Measurements from ENCODE around the gene NENF.

The NENF gene

GRCh38 chr1:212431644-212432043 lies 1.1 kb upstream of the NENF start:
- WGBS, 2 donors (ENCODE audit: extremely low coverage in 2 of 2, insufficient read length in 2 of 2, insufficient replicate concordance in 1 of 2): no CpG with 5 or more reads among the region's 9 CpGs
- H3K27me3 ChIP-seq (ENCODE audit: control insufficient read depth in 3 of 3, insufficient read depth in 3 of 3, low read depth in 1 of 3, low read length in 3 of 3): peaks cover 0 to 29% (median 3%) of the 10 kb centered on the region in 3 experiments
- no peak overlapping the region for H3K4me2 ChIP-seq (ENCODE audit: insufficient read depth, low read length, poor library complexity, severe bottlenecking)
- H3K4me1 ChIP-seq (ENCODE audit: control insufficient read depth in 2 of 2, insufficient read depth in 1 of 2, low read depth in 1 of 2, low read length in 2 of 2): peaks cover 0 to 12% of the 10 kb centered on the region in 2 donors
- H3K9ac ChIP-seq (ENCODE audit: low read depth, low read length, poor library complexity): no peak overlapping the region
- DNase-seq (ENCODE audit: low spot score): no peak
- no peaks in the 10 kb centered on the region for H3K79me1 ChIP-seq (ENCODE audit: low read depth, low read length)
- H3K18ac ChIP-seq (ENCODE audit: low read length): no peak overlapping the region
- no peaks in the 10 kb centered on the region for H3K9me3 ChIP-seq (replicated peaks in 1 of 2; ENCODE audit: control insufficient read depth in 2 of 2, insufficient read depth in 1 of 2, low read depth in 1 of 2, low read length in 2 of 2)
- no peak overlapping the region for H2BK15ac ChIP-seq (ENCODE audit: low read length)
- no peak overlapping the region for H2AK5ac ChIP-seq (ENCODE audit: low read depth, low read length)
- no peaks in the 10 kb centered on the region for H3K36me3 ChIP-seq (replicated peaks in 1 of 2; ENCODE audit: control insufficient read depth in 2 of 2, insufficient read depth in 2 of 2, low read length in 2 of 2)
- no peak overlapping the region for H4K8ac ChIP-seq (ENCODE audit: low read depth, low read length)
- H2BK120ac ChIP-seq (ENCODE audit: low read depth, low read length): no peak overlapping the region
- no peak overlapping the region for H3K23ac ChIP-seq (ENCODE audit: low read depth, low read length, poor library complexity)
- no peak overlapping the region for H2BK12ac ChIP-seq (ENCODE audit: low read length)
- no peak overlapping the region for H3K4ac ChIP-seq (ENCODE audit: low read length)
- no peak overlapping the region for H3K14ac ChIP-seq (ENCODE audit: low read length)
- H2BK5ac ChIP-seq (ENCODE audit: low read length): no peak overlapping the region
- no peak overlapping the region for H3K4me3 ChIP-seq (ENCODE audit: low read length in 2 of 2)
- no peak overlapping the region for H4K91ac ChIP-seq (ENCODE audit: low read depth, low read length, poor library complexity)
- H3K27ac ChIP-seq (replicated peaks; ENCODE audit: low read length): no peak overlapping the region
- H2AFZ ChIP-seq (ENCODE audit: low read length): no peak overlapping the region

- H2AFZ ChIP-seq (ENCODE audit: low read length): peak overlapping the region; percentile 96
- H3K79me1 ChIP-seq (ENCODE audit: low read depth, low read length): no peaks in the 10 kb centered on the region
- no peak overlapping the region for H2AK5ac ChIP-seq (ENCODE audit: low read depth, low read length)
- H4K8ac ChIP-seq (ENCODE audit: low read depth, low read length): no peak overlapping the region
- no peak overlapping the region for H3K9ac ChIP-seq (ENCODE audit: low read depth, low read length, poor library complexity)
- H3K23ac ChIP-seq (ENCODE audit: low read depth, low read length, poor library complexity): no peak overlapping the region
- no peak overlapping the region for H2BK15ac ChIP-seq (ENCODE audit: low read length)
- H3K4me2 ChIP-seq (ENCODE audit: insufficient read depth, low read length, poor library complexity, severe bottlenecking): peak overlapping the region; percentile 85
- H3K9me3 ChIP-seq (replicated peaks in 1 of 2; ENCODE audit: control insufficient read depth in 2 of 2, insufficient read depth in 1 of 2, low read depth in 1 of 2, low read length in 2 of 2): no peaks in the 10 kb centered on the region
- H3K14ac ChIP-seq (ENCODE audit: low read length): no peak overlapping the region
- H3K4ac ChIP-seq (ENCODE audit: low read length): no peak overlapping the region
- no peak overlapping the region for H4K91ac ChIP-seq (ENCODE audit: low read depth, low read length, poor library complexity)
- no peak overlapping the region for H2BK120ac ChIP-seq (ENCODE audit: low read depth, low read length)
- no peak overlapping the region for H3K18ac ChIP-seq (ENCODE audit: low read length)
- WGBS, 2 donors (ENCODE audit: extremely low coverage in 2 of 2, insufficient read length in 2 of 2, insufficient replicate concordance in 1 of 2): no CpG with 5 or more reads among the region's 5 CpGs
- H3K36me3 ChIP-seq (replicated peaks in 1 of 2; ENCODE audit: control insufficient read depth in 2 of 2, insufficient read depth in 2 of 2, low read length in 2 of 2): no peaks in the 10 kb centered on the region
- H3K27ac ChIP-seq (replicated peaks; ENCODE audit: low read length): no peak overlapping the region
- DNase-seq (ENCODE audit: low spot score): no peak
- H2BK5ac ChIP-seq (ENCODE audit: low read length): no peak overlapping the region
- H3K4me3 ChIP-seq (ENCODE audit: low read length in 2 of 2): peak overlapping the region in 1 of 2 donors; percentile 62
- peaks cover 0 to 12% of the 10 kb centered on the region in 2 donors for H3K4me1 ChIP-seq (ENCODE audit: control insufficient read depth in 2 of 2, insufficient read depth in 1 of 2, low read depth in 1 of 2, low read length in 2 of 2)
- H3K27me3 ChIP-seq (ENCODE audit: control insufficient read depth in 3 of 3, insufficient read depth in 3 of 3, low read depth in 1 of 3, low read length in 3 of 3): peaks cover 0 to 27% (median 3%) of the 10 kb centered on the region in 3 experiments
- H2BK12ac ChIP-seq (ENCODE audit: low read length): no peak overlapping the region
These were observed 454 bp upstream of the NENF start for GRCh38 chr1:212432272-212432660.

- no peak overlapping the region for H3K27ac ChIP-seq (replicated peaks; ENCODE audit: low read length)
- WGBS, 2 donors (ENCODE audit: extremely low coverage in 2 of 2, insufficient read length in 2 of 2, insufficient replicate concordance in 1 of 2): no CpG with 5 or more reads among the region's 17 CpGs
These were observed 1.1 kb downstream of the NENF start for GRCh38 chr1:212433577-212434462.

GRCh38 chr1:212434992-212435391 lies 2.3 kb downstream of the NENF start:
- no peak for DNase-seq (ENCODE audit: low spot score)
- Histone ChIP-seq H2BK12ac (ENCODE audit: low read length) (no peak overlapping the region), H3K4me2 (ENCODE audit: insufficient read depth, low read length, poor library complexity, severe bottlenecking) (no peak overlapping the region), H3K23ac (ENCODE audit: low read depth, low read length, poor library complexity) (no peak overlapping the region), H3K14ac (ENCODE audit: low read length) (no peak overlapping the region), H2AFZ (ENCODE audit: low read length) (no peak overlapping the region), H4K8ac (ENCODE audit: low read depth, low read length) (no peak overlapping the region), H3K27me3 (ENCODE audit: control insufficient read depth in 3 of 3, insufficient read depth in 3 of 3, low read depth in 1 of 3, low read length in 3 of 3) (peaks cover 0 to 3% (median under 1%) of the 10 kb centered on the region in 3 experiments), H3K9me3 (replicated peaks in 1 of 2; ENCODE audit: control insufficient read depth in 2 of 2, insufficient read depth in 1 of 2, low read depth in 1 of 2, low read length in 2 of 2) (no peaks in the 10 kb centered on the region), H2BK5ac (ENCODE audit: low read length) (no peak overlapping the region), H3K9ac (ENCODE audit: low read depth, low read length, poor library complexity) (no peak overlapping the region), H4K91ac (ENCODE audit: low read depth, low read length, poor library complexity) (no peak overlapping the region), H3K4ac (ENCODE audit: low read length) (no peak overlapping the region), H3K79me1 (ENCODE audit: low read depth, low read length) (no peaks in the 10 kb centered on the region), H3K36me3 (replicated peaks in 1 of 2; ENCODE audit: control insufficient read depth in 2 of 2, insufficient read depth in 2 of 2, low read length in 2 of 2) (no peaks in the 10 kb centered on the region), H3K4me3 (ENCODE audit: low read length in 2 of 2) (no peak overlapping the region), H2BK120ac (ENCODE audit: low read depth, low read length) (no peak overlapping the region), H2BK15ac (ENCODE audit: low read length) (no peak overlapping the region), H3K27ac (replicated peaks; ENCODE audit: low read length) (no peak overlapping the region), H2AK5ac (ENCODE audit: low read depth, low read length) (no peak overlapping the region), H3K4me1 (ENCODE audit: control insufficient read depth in 2 of 2, insufficient read depth in 1 of 2, low read depth in 1 of 2, low read length in 2 of 2) (peaks cover 0 to 12% of the 10 kb centered on the region in 2 donors), H3K18ac (ENCODE audit: low read length) (no peak overlapping the region)
- WGBS, 2 donors (ENCODE audit: extremely low coverage in 2 of 2, insufficient read length in 2 of 2, insufficient replicate concordance in 1 of 2): no CpG with 5 or more reads among the region's 4 CpGs

More at GRCh38 chr1:212433577-212434462, 1.1 kb downstream of the NENF start:
- H4K8ac ChIP-seq (ENCODE audit: low read depth, low read length): no peak overlapping the region
- peak overlapping the region; percentile 85 for H3K4me2 ChIP-seq (ENCODE audit: insufficient read depth, low read length, poor library complexity, severe bottlenecking)
- no peak overlapping the region for H3K14ac ChIP-seq (ENCODE audit: low read length)
- H3K23ac ChIP-seq (ENCODE audit: low read depth, low read length, poor library complexity): no peak overlapping the region
- no peak overlapping the region for H2BK12ac ChIP-seq (ENCODE audit: low read length)
- no peak overlapping the region for H4K91ac ChIP-seq (ENCODE audit: low read depth, low read length, poor library complexity)
- peaks cover 0 to 12% (median 3%) of the 10 kb centered on the region in 3 experiments for H3K27me3 ChIP-seq (ENCODE audit: control insufficient read depth in 3 of 3, insufficient read depth in 3 of 3, low read depth in 1 of 3, low read length in 3 of 3)
- no peak overlapping the region for H3K4ac ChIP-seq (ENCODE audit: low read length)
- no peak overlapping the region for H2BK120ac ChIP-seq (ENCODE audit: low read depth, low read length)
- peak overlapping the region; percentile 96 for H2AFZ ChIP-seq (ENCODE audit: low read length)
- no peaks in the 10 kb centered on the region for H3K36me3 ChIP-seq (replicated peaks in 1 of 2; ENCODE audit: control insufficient read depth in 2 of 2, insufficient read depth in 2 of 2, low read length in 2 of 2)
- H3K18ac ChIP-seq (ENCODE audit: low read length): no peak overlapping the region
- H2AK5ac ChIP-seq (ENCODE audit: low read depth, low read length): no peak overlapping the region
- H3K9me3 ChIP-seq (replicated peaks in 1 of 2; ENCODE audit: control insufficient read depth in 2 of 2, insufficient read depth in 1 of 2, low read depth in 1 of 2, low read length in 2 of 2): no peaks in the 10 kb centered on the region
- no peaks in the 10 kb centered on the region for H3K79me1 ChIP-seq (ENCODE audit: low read depth, low read length)
- no peak overlapping the region for H2BK5ac ChIP-seq (ENCODE audit: low read length)
- H3K4me3 ChIP-seq (ENCODE audit: low read length in 2 of 2): peak overlapping the region; percentile 62 to 85
- peak overlapping the region; percentile 61 for H3K9ac ChIP-seq (ENCODE audit: low read depth, low read length, poor library complexity)
- no peak overlapping the region for H2BK15ac ChIP-seq (ENCODE audit: low read length)
- DNase-seq (ENCODE audit: low spot score): no peak
- H3K4me1 ChIP-seq (ENCODE audit: control insufficient read depth in 2 of 2, insufficient read depth in 1 of 2, low read depth in 1 of 2, low read length in 2 of 2): peaks cover 0 to 12% of the 10 kb centered on the region in 2 donors

All from neuronal stem cell (in vitro differentiated cells).